ENCODE results near the gene MAGEA9B.

GRCh38 chrX:149618871-149619270, 31.6 kb upstream of the MAGEA9B start:
- no peak for TF ChIP-seq CTCF (conservative IDR thresholded peaks at IDR 0.05; ENCODE audit: low read length)
- no peak for TF ChIP-seq EZH2phosphoT487 (IDR thresholded peaks at IDR 0.05; ENCODE audit: borderline replicate concordance, low read depth, low read length)

Measured in OCI-LY7 (cell line).